ENCODE data around the gene NAB2. TPM values are rescaled to one million over a fixed set of nuclear protein-coding genes. Genes with fewer than 3 reads are reported as not detected.
"Not testable (repeated sequence)": the region's sequence is repeated elsewhere in the genome, so short reads cannot be mapped to it uniquely, and the experiment has no call there.

NAB2 gene, protein sequence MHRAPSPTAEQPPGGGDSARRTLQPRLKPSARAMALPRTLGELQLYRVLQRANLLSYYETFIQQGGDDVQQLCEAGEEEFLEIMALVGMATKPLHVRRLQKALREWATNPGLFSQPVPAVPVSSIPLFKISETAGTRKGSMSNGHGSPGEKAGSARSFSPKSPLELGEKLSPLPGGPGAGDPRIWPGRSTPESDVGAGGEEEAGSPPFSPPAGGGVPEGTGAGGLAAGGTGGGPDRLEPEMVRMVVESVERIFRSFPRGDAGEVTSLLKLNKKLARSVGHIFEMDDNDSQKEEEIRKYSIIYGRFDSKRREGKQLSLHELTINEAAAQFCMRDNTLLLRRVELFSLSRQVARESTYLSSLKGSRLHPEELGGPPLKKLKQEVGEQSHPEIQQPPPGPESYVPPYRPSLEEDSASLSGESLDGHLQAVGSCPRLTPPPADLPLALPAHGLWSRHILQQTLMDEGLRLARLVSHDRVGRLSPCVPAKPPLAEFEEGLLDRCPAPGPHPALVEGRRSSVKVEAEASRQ
- 10 to 100 TPM; 52.1 to 53.6 TPM for total RNA-seq

DNA sequence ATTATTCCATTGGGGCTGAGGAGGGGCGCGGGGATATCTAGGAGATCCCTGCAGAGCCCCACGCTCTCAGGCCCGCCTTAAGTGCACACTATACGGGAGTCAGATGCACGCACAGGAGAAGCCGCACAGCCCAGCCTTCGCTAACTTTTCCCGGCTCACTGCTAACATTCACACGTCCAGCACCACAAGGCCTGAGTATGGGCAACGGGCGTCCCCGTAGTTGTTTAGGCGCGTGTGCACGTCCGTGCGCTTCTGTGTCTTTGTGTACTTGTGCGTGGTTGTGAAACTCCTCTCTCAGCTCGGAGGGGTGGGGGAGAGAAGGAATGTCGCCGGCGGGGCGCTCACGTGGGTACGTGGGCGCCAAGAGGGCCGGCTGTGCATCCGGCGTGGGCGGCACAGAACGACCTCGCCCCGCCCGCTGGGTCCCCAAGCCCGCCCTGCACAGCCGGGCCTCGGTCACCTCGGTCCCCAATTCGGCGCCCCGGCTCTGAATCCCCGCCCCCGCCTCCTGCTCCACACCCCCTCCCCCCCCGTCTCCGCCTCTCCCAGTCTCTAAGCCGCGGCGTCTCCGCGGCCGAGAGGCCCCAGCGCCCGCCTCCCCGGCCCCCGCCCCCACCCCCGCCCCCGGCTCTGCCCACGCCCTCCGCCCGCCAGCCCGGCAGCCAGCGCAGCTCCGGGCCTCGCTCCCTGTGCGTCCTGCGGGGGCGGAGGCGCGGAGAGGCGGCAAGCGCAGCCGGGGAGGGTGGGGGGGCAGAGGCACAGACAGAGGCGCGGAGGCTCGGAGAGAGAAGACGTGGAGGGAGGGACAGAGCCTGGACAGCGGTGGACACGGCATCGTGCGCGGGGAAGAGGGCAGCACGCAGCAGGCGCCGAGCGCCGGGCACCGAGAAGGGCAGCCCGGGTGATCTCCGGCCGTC lies at the start of gene NAB2:
TSS of gene NAB2 (plus strand) at position 761 of the 917 bp plus-strand sequence. CDS start 158 bp downstream, outside the sequence.
- CTCF ChIA-PET: interaction anchor here (0.6 to 5.5 kb wide), 7 partner anchors 8 to 255 kb away, joined by 3 to 44 read pairs (median 6); partner anchors contain the start of genes NEMP1 and STAT6

DNA sequence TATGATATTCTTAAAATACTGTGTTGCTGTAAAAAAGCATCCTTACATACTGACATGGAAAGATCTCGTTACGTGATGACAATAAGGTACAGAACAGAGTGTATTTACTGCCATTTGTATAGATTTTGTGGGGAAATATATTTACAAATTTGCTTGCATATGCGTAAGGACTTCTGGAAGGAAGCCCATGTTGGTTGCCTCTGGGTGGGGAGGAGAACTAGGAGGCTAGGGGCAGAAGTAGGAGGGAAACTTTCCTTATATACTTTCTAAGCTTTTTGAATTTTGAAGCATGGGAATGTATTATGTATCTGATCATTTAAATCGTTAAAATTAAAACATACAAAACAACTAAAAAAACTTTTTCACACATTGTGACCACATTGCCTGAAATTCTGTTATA lies 48.7 kb upstream of the NAB2 start:
- ChIA-PET CTCF (interaction anchor here (0.5 to 1.4 kb wide), 3 partner anchors 12 to 88 kb away, joined by 3 to 4 read pairs (median 3); partner anchors contain the start of gene LRP1), POLR2A (no interaction called here)

More for the DNA sequence above, at the start of gene NAB2:
- POLR2A ChIA-PET: interaction anchor here (1.0 to 3.8 kb wide), 5 partner anchors 9 to 141 kb away, joined by 3 to 20 read pairs (median 5); partner anchors contain the start of genes NEMP1, SHMT2 and STAT6

DNA sequence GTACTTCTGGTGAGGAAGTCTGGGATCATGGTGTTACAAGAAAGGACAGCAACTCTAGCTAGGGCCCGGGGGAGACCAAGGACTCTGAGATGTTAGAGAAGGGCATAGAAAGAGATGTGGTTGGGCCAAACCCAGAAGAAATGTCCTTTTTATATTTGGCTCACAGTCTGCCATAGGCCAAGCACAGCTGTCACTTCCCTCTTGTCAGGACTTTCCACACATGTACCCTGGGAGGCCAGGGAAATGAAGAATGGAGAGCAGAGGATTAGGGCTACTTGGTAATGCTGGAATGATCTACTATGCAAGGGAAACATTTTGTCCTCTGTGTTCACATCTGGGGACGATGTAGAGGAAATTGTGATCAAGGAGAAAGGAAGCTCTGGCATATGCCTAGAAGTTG lies 48.2 kb upstream of the NAB2 start:
- ChIA-PET POLR2A (no interaction called here), CTCF (interaction anchor here (1.1 to 1.4 kb wide), 2 partner anchors 25 to 87 kb away, joined by 3 read pairs; partner anchors contain the start of gene LRP1)

DNA sequence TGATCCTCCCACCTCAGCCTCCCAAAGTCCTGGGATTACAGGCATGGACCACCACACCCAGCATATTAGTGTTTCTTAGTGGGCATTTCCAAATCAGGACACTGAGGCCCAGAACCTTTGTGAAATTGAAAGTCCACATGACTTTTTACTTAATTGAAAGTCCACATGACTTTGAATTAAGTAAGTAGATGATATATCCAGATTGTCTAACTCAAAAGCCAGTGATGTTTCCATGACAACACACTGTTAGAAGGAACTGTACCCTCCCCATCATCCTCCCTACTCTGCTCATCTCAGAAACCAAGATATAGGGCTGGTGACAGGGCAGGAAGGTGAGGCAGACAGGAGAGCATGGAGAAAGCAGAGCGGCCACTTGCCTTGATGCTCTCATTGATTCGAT lies 46.2 kb upstream of the NAB2 start:
- ChIA-PET POLR2A (no interaction called here), CTCF (interaction anchor here (1.3 to 1.4 kb wide), 2 partner anchors 15 to 70 kb away, joined by 3 to 5 read pairs; no protein-coding TSS in a partner anchor)

DNA sequence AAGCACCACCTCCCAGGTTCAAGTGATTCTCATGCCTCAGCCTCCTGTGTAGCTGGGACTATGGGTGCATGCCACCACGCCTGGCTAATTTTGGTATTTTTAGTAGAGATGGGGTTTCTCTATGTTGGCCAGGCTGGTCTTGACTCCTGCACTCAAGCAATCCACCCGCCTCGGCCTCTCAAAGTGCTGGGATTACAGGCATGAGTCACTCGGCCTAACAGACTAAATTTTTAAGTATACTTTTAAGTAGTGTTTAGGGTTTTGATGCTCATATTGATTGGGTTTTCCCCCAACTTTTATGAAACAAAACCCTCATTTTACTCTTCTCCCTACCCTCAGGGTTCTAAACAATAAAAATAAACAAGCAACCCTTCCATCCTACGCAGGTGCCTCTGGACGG lies 44.4 kb upstream of the NAB2 start:
- ChIA-PET POLR2A (no interaction called here), CTCF (no interaction called here)

DNA sequence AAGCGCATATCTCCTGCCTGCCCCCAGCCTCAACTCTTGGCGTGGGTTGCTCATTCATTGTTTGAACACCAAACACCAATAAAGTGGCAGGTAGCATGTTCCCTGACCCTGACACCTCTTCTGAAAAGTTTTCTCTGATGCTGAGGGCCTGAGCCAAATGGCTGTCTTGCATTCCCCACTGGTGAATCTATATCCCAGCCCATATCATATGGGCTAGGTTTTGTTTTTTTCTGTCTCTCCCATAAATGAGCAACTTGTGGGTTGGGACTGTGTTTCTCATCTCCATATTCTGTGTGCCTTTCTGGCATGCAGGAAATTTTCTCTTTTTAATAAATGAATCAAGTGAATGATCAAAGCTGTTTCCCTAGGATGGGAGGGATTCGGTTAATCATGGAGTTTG lies 44.0 kb upstream of the NAB2 start:
- CTCF ChIA-PET: interaction anchor here (1.3 kb wide), 1 partner anchor 67 kb away, joined by 5 read pairs; no protein-coding TSS in a partner anchor
- POLR2A ChIA-PET: no interaction called here

DNA sequence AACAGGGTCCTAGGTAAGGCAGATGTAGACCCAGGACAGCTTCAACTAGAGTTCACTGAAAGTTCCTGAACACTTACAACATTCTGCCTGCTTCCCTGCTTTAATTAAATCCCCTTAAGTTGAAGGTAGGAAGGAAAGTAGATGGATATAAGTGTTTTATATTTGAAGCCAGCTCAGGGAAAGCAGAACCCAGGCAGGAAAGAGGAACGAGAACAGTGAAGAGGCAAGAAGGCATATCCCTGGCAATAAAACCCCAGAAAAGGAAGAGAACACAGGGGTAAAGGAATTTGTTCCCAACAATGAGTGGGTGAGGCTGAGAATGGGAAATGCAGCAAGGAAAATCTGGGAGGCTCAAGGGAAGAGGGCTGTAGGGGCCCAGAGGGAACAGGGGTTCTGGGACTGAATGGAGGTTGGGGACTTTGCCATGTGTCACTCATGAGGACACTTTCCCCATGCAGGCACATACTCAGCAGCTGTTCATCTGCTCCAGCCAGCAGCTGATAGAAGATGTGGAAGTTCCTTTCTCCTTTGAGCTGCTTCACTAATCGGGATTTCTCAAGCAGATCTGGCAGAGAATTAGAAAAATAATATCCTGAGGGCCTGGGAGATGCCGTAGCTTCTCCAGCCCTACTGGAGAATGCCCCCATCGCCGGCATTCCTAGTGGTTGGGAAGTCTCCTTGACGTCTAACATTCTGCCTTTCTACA lies 42.7 kb upstream of the NAB2 start:
- ChIA-PET CTCF (interaction anchor here (0.5 to 1.7 kb wide), 3 partner anchors 24 to 87 kb away, joined by 3 to 5 read pairs (median 3); no protein-coding TSS in a partner anchor), POLR2A (interaction anchor here (0.6 kb wide), 1 partner anchor 196 kb away, joined by 3 read pairs; no protein-coding TSS in a partner anchor)

DNA sequence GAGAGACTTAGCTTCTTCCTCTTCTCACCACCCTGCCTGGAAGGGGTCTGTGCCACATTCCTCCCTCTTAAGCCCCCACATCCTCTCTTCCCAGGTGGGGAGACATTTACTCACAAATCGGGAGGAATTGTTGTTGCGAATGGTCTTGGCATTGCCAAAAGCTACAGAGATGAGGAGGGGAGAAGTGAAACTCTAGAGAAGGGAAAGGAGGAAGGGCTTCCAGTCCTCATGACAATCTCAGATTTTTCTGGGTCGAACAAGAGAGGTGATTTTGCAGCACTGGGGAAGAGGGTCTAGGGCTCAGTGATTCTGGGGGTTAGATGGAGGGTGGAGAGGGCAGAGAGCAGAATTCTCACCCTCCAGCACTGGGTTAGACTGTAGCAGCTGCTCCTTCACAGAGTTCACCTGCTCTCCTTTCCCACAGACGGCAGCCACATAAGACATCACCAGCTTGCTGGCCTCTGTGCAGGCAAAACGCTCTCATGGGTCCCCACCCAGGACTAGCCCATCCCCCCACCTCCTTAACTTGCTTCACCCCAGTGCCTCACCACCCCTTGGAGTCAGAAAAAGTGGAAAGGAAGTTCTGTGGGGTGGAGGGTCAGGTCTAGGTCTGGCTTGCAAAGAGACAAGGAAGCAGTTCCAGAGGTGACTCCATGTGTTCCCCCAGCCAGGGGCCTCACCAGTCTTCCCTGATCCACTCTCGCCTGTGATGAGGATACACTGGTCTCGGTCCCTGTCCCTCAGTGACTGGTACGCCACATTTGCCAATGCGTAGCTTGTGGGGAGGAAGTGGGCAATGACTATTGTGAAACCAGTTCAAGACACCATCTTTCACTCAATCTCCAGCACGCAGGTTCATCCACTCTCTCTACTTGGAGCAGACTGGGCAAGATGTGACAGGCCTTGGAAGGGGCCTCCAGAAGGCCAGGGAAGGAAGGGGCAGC lies 41.7 kb upstream of the NAB2 start:
- ChIA-PET POLR2A (interaction anchor here (1.4 kb wide), 1 partner anchor 65 kb away, joined by 4 read pairs; no protein-coding TSS in a partner anchor), CTCF (interaction anchor here (1.2 to 2.1 kb wide), 4 partner anchors 8 to 23 kb away, joined by 3 to 6 read pairs (median 4); no protein-coding TSS in a partner anchor)

DNA sequence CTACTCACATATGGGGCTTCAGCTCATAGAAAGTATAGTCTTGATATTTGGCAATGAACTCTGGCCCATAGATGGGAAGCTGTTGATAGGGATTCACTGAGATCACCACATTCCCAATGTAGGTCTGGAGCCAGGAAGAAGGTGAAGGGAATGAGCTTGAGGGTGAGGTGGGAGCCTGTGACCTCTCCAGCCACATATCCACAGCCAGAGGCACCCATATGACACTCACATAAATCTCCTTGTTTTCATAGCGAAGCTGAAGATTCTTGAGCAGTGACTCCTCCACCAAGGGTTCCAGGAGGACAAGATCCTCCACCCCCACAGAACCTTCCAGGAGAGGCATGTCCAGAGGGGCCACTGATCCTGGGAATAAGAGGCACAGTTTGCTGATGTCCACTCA lies 40.9 kb upstream of the NAB2 start:
- ChIA-PET POLR2A (interaction anchor here (1.4 to 1.6 kb wide), 2 partner anchors 49 to 64 kb away, joined by 4 to 7 read pairs; no protein-coding TSS in a partner anchor), CTCF (interaction anchor here (0.8 to 2.1 kb wide), 4 partner anchors 9 to 15 kb away, joined by 3 to 6 read pairs (median 4); no protein-coding TSS in a partner anchor)

DNA sequence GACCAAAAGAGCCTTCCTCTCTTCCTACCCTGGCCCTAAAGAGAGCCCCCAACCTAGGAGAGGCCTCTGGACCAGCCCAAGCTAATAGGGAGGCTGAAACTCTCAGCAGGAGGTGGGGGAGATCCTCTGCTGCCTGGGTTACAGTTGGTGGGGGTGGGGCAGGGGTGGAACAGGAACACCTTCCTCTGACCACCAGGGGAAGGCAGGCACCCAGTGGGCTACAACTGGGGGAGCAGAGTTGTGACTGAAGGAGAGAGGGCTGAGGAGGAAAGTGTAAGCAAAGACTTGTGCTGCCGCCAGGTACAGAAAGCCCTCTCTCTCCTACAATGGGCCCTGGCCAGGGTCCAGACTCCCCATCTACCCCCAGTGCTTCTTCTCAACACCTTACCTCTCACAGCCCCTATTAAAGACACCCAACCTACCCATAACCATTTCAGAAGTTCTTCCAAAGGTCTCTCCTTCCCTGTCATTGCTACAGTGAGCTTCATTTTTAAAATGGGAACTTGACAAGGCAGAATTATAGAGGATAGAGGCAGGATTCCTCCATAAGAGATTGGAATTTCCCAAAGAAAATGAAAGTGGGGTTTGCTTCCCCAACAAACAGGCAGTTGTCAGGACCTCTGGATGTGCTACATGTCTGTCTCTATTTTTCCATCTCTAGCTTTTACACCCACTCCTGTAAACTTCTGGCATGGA lies 40.3 kb upstream of the NAB2 start:
- POLR2A ChIA-PET: interaction anchor here (1.4 to 1.6 kb wide), 2 partner anchors 49 to 64 kb away, joined by 4 to 7 read pairs; no protein-coding TSS in a partner anchor
- CTCF ChIA-PET: interaction anchor here (0.8 to 2.1 kb wide), 4 partner anchors 10 to 14 kb away, joined by 3 to 6 read pairs (median 4); no protein-coding TSS in a partner anchor

DNA sequence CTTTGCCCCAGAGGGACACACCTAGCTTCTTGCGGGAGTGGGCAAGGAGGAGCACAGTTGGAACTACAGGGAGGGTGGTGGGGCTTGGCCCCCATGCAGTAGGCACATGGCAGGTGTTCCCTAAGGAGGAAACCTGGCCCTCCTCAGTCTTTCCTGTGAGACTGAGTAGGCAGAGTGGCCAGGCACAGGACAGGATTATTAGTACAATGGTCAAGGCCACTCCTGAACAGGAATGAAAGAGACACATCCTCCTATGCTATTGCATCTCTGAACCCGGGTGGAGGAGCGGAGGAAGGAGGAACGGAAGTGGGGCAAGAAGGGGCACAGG lies 39.8 kb upstream of the NAB2 start:
- POLR2A ChIA-PET: interaction anchor here (1.6 kb wide), 1 partner anchor 50 kb away, joined by 7 read pairs; no protein-coding TSS in a partner anchor

DNA sequence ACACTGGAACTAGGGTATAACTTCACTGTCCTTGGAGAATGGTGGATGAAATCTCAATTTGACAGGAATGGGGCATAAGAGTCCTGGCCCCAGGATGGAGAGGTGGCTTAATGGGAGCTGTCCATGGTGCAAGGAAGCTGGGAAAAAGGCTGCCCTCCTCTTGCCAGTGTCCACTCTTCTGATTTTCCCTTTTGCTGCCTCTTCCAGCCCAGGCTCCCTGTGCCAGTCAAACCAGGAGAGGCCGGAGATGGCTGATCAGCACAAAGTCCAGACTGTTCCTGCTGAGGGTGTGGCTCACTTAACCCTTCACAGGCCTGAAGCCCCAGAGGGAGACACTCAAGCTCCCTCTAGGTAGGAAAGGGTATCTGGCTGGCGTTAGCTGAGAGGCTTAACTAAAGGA lies 39.0 kb upstream of the NAB2 start, which contains the start of gene MYO1A:
TSS of gene MYO1A (minus strand) at position 240 of the 400 bp plus-strand sequence. CDS start 1,806 bp downstream, outside the sequence.
- POLR2A ChIA-PET: interaction anchor here (0.6 kb wide), 1 partner anchor 179 kb away, joined by 6 read pairs; no protein-coding TSS in a partner anchor
- CTCF ChIA-PET: interaction anchor here (1.2 kb wide), 1 partner anchor 13 kb away, joined by 4 read pairs; no protein-coding TSS in a partner anchor

More for the DNA sequence above, 39.8 kb upstream of the NAB2 start:
- CTCF ChIA-PET: interaction anchor here (1.2 to 2.1 kb wide), 3 partner anchors 10 to 14 kb away, joined by 4 to 6 read pairs (median 4); no protein-coding TSS in a partner anchor

DNA sequence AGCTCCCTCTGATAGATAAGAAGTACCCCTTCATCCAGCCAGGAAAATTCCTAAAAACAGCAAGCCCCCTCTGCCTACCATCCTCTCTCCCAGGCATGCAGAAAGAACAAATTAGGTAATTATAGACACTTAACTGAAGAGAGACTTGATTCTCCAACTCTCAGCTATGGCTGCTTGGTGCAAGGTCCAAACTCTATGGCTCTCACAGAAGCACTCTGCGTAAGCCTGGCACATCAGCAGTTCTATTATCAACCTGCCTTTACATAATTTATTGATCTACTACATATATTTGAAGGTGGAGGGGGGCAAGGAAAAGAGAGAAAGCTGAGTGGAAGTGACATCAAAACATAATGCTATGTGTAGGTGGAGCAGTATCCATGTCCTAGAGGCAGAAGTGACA lies 37.9 kb upstream of the NAB2 start:
- CTCF ChIA-PET: interaction anchor here (1.0 to 1.8 kb wide), 3 partner anchors 11 to 73 kb away, joined by 3 to 5 read pairs (median 5); no protein-coding TSS in a partner anchor
- POLR2A ChIA-PET: no interaction called here

DNA sequence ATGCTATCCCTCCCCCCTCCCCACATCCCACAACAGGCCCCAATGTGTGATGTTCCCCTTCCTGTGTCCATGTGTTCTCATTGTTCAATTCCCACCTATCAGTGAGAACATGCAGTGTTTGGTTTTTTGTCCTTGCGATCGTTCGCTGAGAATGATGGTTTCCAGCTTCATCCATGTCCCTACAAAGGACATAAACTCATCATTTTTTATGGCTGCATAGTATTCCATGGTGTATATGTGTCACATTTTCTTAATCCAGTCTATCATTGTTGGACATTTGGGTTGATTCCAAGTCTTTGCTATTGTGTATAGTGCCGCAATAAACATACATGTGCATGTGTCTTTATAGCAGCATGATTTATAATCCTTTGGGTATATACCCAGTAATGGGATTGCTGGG lies 35.8 kb upstream of the NAB2 start:
- CTCF ChIA-PET, POLR2A ChIA-PET: not testable (repeated sequence)

DNA sequence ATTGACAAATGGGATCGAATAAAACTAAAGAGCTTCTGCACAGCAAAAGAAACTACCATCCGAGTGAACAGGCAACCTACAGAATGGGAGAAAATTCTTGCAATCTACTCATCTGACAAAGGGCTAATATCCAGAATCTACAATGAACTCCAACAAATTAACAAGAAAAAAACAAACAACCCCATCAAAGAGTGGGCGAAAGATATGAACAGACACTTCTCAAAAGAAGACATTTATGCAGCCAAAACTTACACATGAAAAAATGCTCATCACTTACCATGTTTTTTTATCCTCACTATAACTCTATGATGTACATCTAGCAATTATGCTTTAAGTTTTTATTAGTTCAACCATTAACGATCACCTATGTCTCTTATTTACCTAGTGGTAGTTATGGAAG lies 35.0 kb upstream of the NAB2 start:
- POLR2A ChIA-PET, CTCF ChIA-PET: not testable (repeated sequence)

DNA sequence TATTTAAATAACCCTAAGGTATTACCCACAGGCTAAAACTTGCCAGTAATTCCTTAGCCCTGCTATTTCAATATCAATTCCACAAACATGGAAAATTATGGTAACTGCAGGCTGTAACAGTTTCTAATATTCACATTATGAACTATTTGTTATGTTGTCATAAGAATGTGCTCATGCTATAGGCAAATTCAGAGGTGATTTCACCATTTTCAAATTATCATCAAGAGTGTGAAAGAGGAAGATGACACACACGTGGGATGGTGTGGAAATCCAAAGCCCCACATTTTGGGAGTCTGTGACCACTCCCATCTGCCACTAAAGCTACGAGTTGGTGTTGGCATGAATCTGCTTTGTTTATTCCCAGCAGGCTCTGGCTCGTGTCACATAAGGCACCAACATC lies 33.1 kb upstream of the NAB2 start:
- POLR2A ChIA-PET: no interaction called here
- CTCF ChIA-PET: no interaction called here
